22Rv1 (cell line): ENCODE measurements around the gene PIGN.

Source experiments
- ZFX ChIP-seq: fragments of 450-650 bp; IDR thresholded peaks from 2 replicates; pipeline ENCODE4 v1.6.1; 2017; ENCODE audit warnings: antibody characterized with exemption, borderline replicate concordance
- TF ChIP-seq, protein P1 (sequence below): fragments of 450-650 bp; IDR thresholded peaks from 2 replicates; pipeline ENCODE4 v1.5.1; 2017; ENCODE audit warnings: mild to moderate bottlenecking

GRCh38 chr18:62011416-62011815, 175.4 kb downstream of the PIGN start:
- TF ChIP-seq, protein P1, sequence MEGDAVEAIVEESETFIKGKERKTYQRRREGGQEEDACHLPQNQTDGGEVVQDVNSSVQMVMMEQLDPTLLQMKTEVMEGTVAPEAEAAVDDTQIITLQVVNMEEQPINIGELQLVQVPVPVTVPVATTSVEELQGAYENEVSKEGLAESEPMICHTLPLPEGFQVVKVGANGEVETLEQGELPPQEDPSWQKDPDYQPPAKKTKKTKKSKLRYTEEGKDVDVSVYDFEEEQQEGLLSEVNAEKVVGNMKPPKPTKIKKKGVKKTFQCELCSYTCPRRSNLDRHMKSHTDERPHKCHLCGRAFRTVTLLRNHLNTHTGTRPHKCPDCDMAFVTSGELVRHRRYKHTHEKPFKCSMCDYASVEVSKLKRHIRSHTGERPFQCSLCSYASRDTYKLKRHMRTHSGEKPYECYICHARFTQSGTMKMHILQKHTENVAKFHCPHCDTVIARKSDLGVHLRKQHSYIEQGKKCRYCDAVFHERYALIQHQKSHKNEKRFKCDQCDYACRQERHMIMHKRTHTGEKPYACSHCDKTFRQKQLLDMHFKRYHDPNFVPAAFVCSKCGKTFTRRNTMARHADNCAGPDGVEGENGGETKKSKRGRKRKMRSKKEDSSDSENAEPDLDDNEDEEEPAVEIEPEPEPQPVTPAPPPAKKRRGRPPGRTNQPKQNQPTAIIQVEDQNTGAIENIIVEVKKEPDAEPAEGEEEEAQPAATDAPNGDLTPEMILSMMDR, result no peak
- no peak for TF ChIP-seq ZFX
